HUES6 (cell line): ENCODE results near the gene RAB11FIP3.

ENCODE experiments used
- H3K27ac ChIP-seq: 2 replicates; pipeline ENCODE4 v1.7.0; 2013; ENCODE audit warnings: low read depth, mild to moderate bottlenecking, low read length, inconsistent platforms
- H3K27me3 ChIP-seq: 2 replicates; pipeline ENCODE4 v1.6.1; 2013; ENCODE audit warnings: low read length; ENCODE audit not compliant: control insufficient read depth, insufficient read depth
- H3K36me3 ChIP-seq: 2 replicates; pipeline ENCODE4 v1.6.1; 2013; ENCODE audit warnings: low read length; ENCODE audit not compliant: control insufficient read depth, insufficient read depth
- H3K4me1 ChIP-seq: 2 replicates; pipeline ENCODE4 v1.6.1; 2013; ENCODE audit warnings: low read length; ENCODE audit not compliant: control insufficient read depth, insufficient read depth
- H3K4me3 ChIP-seq: 2 replicates; pipeline ENCODE4 v1.5.1; 2013; ENCODE audit warnings: low read depth, low read length
- H3K9ac ChIP-seq: one replicate; pipeline ENCODE4 v1.6.1; 2013; ENCODE audit warnings: mild to moderate bottlenecking, low read length
- H3K9me3 ChIP-seq: 2 replicates; pipeline ENCODE4 v1.6.1; 2013; ENCODE audit warnings: low read depth, low read length; ENCODE audit not compliant: control insufficient read depth, insufficient read depth

The RAB11FIP3 gene

GRCh38 chr16:533391-534123 is 108.1 kb downstream of the RAB11FIP3 start:
- no peaks in the 10 kb centered on the region for H3K27me3 ChIP-seq
- H3K4me3 ChIP-seq = no peak overlapping the region
- peaks cover 19% of the 10 kb centered on the region for H3K4me1 ChIP-seq
- H3K9ac ChIP-seq = no peak overlapping the region
- H3K9me3 ChIP-seq = no peaks in the 10 kb centered on the region
- H3K27ac ChIP-seq = no peak overlapping the region
- peaks cover 22% of the 10 kb centered on the region for H3K36me3 ChIP-seq

GRCh38 chr16:534135-534534 is 108.7 kb downstream of the RAB11FIP3 start:
- Histone ChIP-seq H3K27me3 (no peaks in the 10 kb centered on the region), H3K9ac (no peak overlapping the region), H3K4me1 (peaks cover 13% of the 10 kb centered on the region), H3K4me3 (no peak overlapping the region), H3K27ac (no peak overlapping the region), H3K9me3 (no peaks in the 10 kb centered on the region), H3K36me3 (peaks cover 22% of the 10 kb centered on the region)

GRCh38 chr16:534856-535445 is 109.5 kb downstream of the RAB11FIP3 start:
- Histone ChIP-seq H3K36me3 (peaks cover 16% of the 10 kb centered on the region), H3K4me3 (no peak overlapping the region), H3K9ac (no peak overlapping the region), H3K9me3 (no peaks in the 10 kb centered on the region), H3K4me1 (peaks cover 5% of the 10 kb centered on the region; the same call in 1 of the 2 replicates), H3K27ac (no peak overlapping the region), H3K27me3 (no peaks in the 10 kb centered on the region)

DNA sequence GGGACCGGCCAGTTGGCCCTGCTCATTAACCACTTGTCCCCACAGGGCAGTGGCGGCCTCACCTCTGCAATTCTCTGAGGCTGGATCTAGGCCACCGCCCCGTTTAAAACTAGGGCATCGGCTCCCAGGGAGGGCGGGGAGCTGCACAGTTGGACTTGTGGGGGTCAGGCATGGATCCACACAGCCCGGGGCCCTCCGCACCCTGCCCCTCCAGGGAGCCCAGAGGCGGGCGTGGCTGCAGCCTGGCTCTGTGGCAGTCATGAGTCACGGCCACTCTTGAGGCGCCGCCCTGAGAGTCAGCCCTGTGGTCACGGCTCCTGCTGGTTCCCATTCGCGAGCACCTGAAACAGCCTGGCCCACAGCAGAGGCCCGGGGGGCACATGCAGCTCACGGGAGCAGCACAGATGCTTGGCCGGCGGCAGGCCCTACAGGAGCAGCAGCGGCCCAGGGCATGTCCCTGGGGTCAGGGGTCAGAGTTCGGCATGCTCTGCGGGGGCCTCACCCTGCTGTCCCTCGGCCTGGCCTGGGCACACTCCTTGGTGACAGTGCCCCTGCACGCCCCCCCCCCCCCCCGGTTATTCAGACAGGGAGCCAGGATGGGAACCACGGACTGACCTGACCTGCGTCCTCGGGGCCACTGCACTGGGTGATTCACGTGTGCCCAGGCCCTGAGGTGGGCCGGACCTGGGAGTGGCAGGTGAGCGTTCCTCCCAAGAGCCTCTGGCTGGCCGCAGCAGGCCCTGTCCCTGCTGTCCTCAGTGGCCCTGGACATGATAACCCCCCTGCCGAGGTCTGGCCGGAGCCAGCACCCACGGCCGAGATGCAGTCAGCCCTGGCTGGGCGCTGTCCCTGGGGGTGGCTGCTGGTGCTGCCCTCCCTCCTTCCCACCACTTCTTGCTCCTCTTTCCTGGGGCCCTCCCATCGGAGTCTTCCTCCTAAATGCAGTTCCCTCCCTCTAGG is 110.3 kb downstream of the RAB11FIP3 start:
- H3K27ac ChIP-seq = 0 out of 2 replicates have a peak overlapping the region, but pooled peaks have one; percentile 30
- H3K36me3 ChIP-seq = peaks cover 14% of the 10 kb centered on the region
- H3K4me3 ChIP-seq = no peak overlapping the region
- no peaks in the 10 kb centered on the region for H3K9me3 ChIP-seq
- H3K9ac ChIP-seq = no peak overlapping the region
- H3K4me1 ChIP-seq = peaks cover 5% of the 10 kb centered on the region; the same call in 1 of the 2 replicates
- H3K27me3 ChIP-seq = no peaks in the 10 kb centered on the region

- Histone ChIP-seq H3K36me3 (peaks cover 17% of the 10 kb centered on the region), H3K4me1 (peaks cover 5% of the 10 kb centered on the region; the same call in 1 of the 2 replicates), H3K4me3 (no peak overlapping the region), H3K27me3 (no peaks in the 10 kb centered on the region), H3K9me3 (no peaks in the 10 kb centered on the region), H3K9ac (no peak overlapping the region), H3K27ac (no peak overlapping the region)
These were observed 111.3 kb downstream of the RAB11FIP3 start for GRCh38 chr16:536746-537145.

- H3K4me1 ChIP-seq = peaks cover 5% of the 10 kb centered on the region; the same call in 1 of the 2 replicates
- H3K27me3 ChIP-seq = no peaks in the 10 kb centered on the region
- peaks cover 17% of the 10 kb centered on the region for H3K36me3 ChIP-seq
- no peaks in the 10 kb centered on the region for H3K9me3 ChIP-seq
- no peak overlapping the region for H3K27ac ChIP-seq
- no peak overlapping the region for H3K4me3 ChIP-seq
- no peak overlapping the region for H3K9ac ChIP-seq
These were observed 112.2 kb downstream of the RAB11FIP3 start for GRCh38 chr16:537415-538335.

DNA sequence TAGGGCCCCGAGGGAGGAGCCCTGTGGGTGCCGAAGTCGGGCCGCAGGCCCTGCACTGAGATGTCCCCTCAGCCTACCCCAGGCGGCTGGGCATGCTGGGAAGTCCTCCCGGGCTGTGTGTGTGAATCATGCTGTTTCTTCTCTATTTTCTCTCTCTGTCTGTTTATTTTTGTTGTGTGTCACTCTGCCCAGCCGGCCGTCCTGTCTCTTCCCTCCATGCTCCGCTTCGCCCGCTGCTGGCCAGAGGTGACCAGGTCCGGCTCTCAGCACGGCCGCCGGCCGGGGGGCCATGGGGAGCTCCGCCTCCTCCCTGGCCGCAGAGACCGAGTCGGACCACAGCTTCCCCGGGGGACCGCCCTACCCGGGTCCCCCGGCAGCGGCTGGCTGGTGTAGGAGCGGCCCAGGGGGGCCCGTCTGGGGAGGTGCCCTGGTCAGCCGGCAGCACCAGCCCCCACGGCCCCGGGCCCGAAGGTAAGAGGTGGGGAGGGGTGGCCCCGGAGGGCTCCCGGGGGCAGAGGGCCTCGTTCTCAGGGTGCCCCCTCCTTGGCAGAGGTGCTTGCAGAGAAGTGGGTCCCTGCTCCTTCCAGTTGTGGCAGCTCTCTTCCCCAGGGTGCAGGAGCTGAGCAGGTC is 114.6 kb downstream of the RAB11FIP3 start:
- Histone ChIP-seq H3K27ac (peak overlapping the region; percentile 11; the same call in 1 of the 2 replicates), H3K36me3 (peaks cover 17% of the 10 kb centered on the region)

DNA sequence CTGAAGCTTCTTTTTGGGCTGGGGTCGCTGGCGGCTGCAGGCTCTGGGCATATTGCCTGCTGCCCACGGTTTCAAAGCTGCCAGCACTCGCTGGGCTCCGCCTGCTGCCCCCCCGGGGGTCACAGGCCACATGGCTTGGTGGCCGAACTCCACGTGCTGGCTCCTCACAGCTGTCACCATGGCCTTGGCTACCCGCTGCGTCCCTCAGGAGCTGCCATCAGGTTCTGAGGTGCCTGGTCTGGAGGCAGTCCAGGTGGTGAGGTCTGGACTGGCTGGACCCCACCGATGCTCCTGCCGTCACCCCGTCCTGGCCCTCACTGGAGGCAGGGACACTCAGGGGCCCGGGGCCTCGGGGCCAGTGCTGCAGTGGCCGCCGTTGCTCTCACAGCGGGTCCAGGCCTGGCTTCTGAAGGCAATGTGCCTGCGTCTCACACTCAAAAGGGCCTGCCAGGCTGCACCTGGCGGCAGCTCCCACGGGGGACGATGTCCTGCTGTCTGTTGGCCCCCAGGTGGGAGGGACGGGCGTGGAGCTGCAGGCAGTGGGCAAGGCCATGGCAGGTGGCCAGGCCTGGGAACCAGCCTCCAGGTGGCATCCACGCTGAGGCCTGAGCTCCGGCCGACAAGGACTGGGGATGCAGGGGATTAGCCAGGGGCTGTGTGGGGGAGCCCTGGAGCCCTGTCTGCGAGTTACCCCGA is 115.3 kb downstream of the RAB11FIP3 start:
- Histone ChIP-seq H3K9ac (no peak overlapping the region), H3K36me3 (peaks cover 17% of the 10 kb centered on the region)

More for the DNA sequence above, 114.6 kb downstream of the RAB11FIP3 start:
- Histone ChIP-seq H3K4me1 (no peaks in the 10 kb centered on the region), H3K9ac (no peak overlapping the region), H3K4me3 (no peak overlapping the region), H3K9me3 (no peaks in the 10 kb centered on the region), H3K27me3 (no peaks in the 10 kb centered on the region)

GRCh38 chr16:543301-544164 is 118.1 kb downstream of the RAB11FIP3 start:
- peak overlapping the region; percentile 4 for H3K9ac ChIP-seq
- no peaks in the 10 kb centered on the region for H3K9me3 ChIP-seq

More for the DNA sequence above, 115.3 kb downstream of the RAB11FIP3 start:
- H3K27ac ChIP-seq = no peak overlapping the region
- no peaks in the 10 kb centered on the region for H3K9me3 ChIP-seq
- H3K27me3 ChIP-seq = no peaks in the 10 kb centered on the region
- H3K4me1 ChIP-seq = no peaks in the 10 kb centered on the region
- H3K4me3 ChIP-seq = no peak overlapping the region

More at GRCh38 chr16:543301-544164, 118.1 kb downstream of the RAB11FIP3 start:
- H3K27me3 ChIP-seq = no peaks in the 10 kb centered on the region
- no peaks in the 10 kb centered on the region for H3K4me1 ChIP-seq
- peak overlapping the region; percentile 14; the same call in 1 of the 2 replicates for H3K27ac ChIP-seq
- H3K4me3 ChIP-seq = no peak overlapping the region
- peaks cover 15% of the 10 kb centered on the region for H3K36me3 ChIP-seq
